GM18499 (cell line): ENCODE measurements around the gene ATP13A4.

ENCODE experiments used
- ATAC-seq: cut with Tn5 transposase; IDR thresholded peaks from one replicate; pipeline ENCODE4 v1.9.1; 2021; ENCODE audit warnings: moderate number of reproducible peaks; ENCODE audit not compliant: insufficient read depth, unreplicated experiment

ATP13A4 gene

GRCh38 chr3:193554811-193555210 is at the start of gene ATP13A4:
Gene ATP13A4 (minus strand): TSS chr3:193554895. CDS start chr3:193554799, 96 bp downstream.
- ATAC-seq = no peak

GRCh38 chr3:193599393-193599792 is 44.7 kb upstream of the ATP13A4 start:
- no peak for ATAC-seq

DNA sequence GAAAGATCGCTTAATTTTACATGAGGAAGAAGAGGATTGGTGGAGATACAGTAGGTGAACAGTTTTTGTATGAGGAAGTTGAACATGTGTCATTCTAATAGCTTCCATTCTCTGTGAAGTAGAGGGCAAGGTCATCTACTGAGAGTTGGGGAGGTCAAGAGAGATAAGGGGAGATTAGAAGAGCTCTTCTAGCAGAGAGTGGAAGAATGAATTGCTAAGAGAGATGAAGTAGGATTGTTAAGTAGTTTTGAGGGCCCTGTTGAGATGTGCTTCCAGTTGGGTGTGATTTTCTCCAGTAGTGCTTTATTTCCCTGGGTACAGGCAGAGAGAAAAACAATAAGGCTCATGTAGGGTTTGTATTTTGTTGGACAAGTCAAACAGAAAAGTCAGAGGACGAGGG is 43.5 kb upstream of the ATP13A4 start:
- ATAC-seq = no peak

DNA sequence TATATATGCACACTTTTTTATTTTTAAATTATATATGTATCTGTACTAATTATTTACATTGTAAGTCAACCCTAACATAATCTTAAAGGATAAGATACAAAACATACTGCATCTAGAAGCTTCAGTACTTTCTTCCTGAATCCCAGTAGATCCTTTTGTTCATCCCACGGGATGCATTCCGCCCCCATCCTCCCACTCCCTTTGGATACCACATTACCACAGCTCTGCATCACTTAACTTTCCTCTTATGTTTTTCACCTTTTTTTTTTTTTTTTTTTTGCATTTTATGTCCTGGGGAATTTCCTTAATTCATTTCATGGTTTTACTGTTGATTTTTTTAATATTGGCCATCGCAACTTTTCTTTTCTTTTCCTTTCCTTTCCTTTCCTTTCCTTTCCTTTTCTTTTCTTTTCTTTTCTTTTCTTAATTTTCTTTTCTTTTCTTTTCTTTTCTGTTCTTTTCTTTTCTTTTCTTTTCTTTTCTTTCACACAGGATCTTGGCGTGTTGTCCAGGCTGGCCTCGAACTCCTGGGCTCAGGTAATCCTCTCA is 41.3 kb upstream of the ATP13A4 start:
- ATAC-seq = no peak

- ATAC-seq = no peak
These were observed 40.4 kb upstream of the ATP13A4 start for GRCh38 chr3:193594946-193595689.

GRCh38 chr3:193593668-193594030 is 39.0 kb upstream of the ATP13A4 start:
- no peak for ATAC-seq

DNA sequence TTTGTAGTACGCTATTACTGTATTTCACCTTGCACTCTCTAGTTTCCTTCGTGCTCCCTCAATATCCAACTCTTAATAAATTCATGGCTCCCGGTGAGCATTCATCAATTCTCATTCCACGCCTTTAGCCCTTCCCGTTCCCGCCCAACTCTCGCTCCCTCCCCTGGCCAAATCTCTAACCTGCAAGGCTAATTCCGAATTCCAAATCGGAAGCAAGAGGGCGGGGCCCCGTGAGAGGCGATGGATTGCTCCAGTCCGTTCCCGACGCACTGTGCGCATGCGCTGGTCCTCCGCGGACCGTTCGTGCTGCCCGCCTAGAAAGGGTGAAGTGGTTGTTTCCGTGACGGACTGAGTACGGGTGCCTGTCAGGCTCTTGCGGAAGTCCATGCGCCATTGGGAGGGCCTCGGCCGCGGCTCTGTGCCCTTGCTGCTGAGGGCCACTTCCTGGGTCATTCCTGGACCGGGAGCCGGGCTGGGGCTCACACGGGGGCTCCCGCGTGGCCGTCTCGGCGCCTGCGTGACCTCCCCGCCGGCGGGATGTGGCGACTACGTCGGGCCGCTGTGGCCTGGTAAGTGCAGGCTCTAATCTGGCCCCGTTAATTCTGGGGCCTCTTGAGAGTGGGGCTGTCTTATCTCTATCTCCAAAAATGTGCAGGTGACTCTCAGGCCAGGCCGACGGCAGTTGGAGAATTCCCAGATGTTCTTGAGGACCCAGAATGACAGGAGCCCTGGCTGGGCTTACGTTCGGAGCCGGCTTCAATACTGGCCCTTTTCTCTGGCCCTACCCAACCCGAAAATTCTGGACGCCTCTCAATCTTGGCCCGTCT is 38.4 kb upstream of the ATP13A4 start, which contains the start of gene OPA1:
Gene OPA1, plus strand, starts transcription at position 368 of the 827 bp plus-strand sequence. Its CDS starts 170 bp downstream, at position 538.
- ATAC-seq = peak; percentile 98

DNA sequence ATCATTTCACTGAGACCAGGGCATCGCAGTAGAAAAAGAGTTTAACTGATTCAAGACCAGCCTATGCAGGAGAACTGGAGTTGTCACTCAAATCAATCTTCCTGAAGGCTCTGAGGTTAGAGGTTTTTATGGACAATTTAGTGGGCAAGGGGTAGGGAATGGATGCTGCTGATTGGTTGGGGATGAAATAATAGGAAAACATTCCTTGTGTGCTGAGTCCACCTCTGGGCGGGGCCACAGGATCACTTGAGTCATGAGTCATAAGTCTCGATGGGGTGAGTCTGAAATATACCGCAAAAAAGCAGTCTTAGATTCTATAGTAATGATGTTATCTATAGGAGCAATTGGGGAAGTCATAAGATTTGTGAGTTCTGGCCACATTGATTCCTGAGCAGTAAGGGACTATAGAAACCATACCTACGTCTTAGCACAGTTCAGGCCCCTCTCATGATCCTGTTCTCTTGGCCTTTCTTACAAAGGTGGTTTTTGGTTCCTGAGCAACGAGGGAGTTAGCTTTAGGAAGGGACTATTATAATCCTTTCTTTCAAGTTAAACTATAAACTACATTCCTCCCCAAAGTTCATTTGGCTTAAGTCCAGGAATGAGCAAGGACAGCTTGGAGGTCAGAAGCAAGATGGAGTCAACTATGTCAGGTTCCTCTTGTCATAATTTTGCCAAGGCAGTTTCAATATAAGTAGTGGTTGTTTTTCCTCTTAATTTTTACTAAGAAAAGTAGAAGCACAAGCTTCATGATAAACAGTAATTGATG is 35.6 kb upstream of the ATP13A4 start:
- no peak for ATAC-seq

GRCh38 chr3:193589616-193590015 is 34.9 kb upstream of the ATP13A4 start:
- ATAC-seq = no peak

GRCh38 chr3:193589129-193589528 is 34.4 kb upstream of the ATP13A4 start:
- ATAC-seq = no peak

- ATAC-seq = no peak
These were observed 31.8 kb upstream of the ATP13A4 start for GRCh38 chr3:193586526-193586925.

- no peak for ATAC-seq
These were observed 30.8 kb upstream of the ATP13A4 start for GRCh38 chr3:193585530-193585929.

DNA sequence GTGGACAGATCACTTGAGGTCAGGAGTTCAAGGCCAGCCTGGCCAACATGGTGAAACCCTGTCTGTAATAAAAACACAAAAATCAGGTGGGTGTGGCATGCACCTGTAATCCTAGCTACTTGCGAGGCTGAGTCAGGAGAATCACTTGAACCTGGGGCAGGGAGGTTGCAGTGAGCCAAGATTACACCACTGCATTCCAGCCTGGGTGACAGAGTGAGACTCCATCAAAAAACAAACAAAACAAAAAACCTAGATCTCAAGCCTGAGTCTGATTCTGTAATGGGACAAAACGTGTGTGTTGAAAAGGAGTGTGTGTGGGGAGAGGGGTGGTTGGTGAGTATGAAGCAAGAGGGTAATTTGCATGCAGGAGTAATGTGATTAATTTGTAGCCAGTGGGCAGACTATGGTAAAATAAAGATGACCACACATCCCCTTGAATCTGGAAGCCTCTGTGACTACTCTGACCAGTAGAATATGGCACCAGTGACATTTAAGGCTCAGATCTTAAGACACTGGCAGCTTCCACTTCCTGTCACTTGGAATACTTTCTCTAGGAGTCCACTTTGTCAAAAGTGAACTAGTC is 19.9 kb upstream of the ATP13A4 start:
- no peak for ATAC-seq

DNA sequence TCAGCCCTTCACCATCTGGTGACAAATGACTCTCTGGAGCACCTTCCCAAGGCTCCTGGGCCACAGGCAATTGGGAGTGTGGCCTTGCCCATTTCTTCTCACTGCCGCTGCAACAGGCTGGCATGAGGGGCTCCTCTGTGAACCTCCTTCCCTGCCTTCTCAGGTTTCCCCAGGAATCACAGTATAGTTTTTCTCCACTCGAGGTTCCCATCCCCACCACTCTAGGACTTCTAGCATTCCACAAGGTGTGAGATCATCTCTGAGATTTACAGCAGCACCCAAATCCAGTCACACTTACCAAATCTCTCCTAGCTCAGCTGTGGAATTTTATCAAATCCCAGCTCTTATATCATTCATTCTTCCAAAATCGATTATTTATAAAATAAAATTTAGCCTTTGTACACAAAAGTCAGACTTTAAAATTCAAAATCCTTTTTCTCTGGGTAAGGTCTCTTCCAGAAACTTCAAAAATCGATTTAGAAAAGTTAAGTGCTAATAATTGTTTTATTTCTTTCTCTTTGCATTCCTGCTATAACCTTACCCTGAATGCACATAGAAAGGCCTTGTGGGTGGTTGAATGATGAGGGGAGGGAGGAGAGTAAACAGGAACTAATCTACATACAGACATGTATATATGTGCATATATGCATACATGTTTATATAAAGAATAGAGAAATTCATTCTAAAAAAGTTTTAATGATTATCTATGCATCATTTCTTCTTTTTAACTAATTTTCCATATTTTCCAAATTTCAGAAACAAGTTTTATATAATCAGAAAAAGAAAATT is 18.9 kb upstream of the ATP13A4 start:
- ATAC-seq = no peak

GRCh38 chr3:193572426-193572908 is 17.8 kb upstream of the ATP13A4 start:
- ATAC-seq = peak; percentile 63

DNA sequence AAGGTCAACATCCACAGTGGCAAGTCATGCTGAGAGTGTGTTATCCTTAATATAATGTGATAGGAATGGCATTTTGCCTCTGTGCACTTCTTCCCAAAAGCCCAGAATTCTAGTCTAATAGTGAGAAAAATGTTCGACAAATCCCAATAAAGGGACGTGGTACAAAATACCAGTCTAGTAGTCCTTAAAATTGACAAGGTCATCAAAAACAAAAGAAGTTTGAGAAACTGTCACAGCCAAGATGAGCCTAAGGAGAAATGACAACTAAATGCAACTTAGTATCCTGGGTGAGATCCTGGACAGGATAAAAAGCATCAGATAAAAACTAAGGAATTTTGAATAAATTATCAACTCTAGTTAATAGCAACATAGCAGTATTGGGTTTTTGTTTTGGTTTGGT is 14.4 kb upstream of the ATP13A4 start:
- ATAC-seq = no peak

DNA sequence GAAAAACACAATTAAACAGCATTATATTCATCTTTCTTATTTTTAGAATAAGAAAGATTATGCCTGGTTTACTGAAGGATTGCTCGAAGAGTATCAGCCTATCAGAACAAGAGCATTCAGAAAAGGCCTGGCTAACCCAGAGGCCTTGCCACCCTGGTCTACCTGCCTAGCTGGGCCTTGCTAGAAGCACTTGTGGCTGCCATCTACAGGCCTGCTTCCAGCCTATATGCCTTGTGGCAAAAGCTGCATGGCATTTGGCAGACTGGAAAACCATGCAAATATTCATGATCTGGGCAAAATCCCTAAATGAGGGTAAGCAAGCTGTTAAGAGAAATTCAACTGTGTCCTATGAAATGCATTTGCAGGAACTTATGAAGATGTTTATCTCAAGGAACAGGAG is 9.3 kb upstream of the ATP13A4 start:
- ATAC-seq = no peak

GRCh38 chr3:193563426-193563825 is 8.7 kb upstream of the ATP13A4 start:
- no peak for ATAC-seq

DNA sequence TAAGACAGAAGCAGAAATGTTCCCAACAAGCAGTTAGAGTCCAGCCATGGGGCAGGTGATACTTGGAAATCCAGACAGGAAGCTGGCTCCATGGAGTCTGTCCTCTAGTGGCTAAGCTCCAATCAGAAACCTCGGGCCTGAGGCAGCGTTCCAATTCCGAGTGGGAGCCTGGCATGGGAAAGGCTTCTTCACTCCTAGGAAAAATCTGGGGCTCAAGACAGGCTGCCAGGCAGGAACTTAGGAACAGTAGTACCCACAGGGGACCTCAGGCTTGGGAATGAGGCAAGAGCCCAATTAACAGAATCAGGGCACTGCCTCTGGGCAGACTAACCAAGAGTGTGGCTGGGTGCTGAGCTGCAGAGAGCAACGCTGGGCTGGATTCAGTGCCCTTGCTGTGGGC is 6.2 kb upstream of the ATP13A4 start:
- ATAC-seq = no peak
